Measurements from ENCODE around the gene ZBTB16.

ZBTB16 gene

DNA sequence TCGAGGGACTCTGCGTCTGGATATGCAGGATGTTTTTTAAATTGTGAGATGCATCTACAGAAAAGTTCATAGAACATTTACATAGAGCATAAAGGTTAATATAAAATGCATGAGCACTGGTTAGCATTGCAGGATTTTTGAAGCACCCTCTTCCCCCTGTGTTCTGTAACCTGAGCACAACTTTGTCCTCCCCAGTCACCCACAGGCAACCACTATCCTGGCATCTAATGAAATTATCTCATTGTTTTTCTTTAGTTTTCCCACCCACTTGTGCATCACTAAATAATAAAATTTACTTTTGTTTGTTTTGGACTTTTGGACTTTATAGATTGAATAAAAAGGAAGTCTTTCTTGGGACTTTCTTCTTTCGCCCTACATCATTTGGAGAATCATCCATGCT is 226.7 kb downstream of the ZBTB16 start:
- H3K27ac ChIP-seq (ENCODE audit: extremely low read depth, low read depth, low read length) = no peak overlapping the region
- POLR2A ChIA-PET = interaction anchor here (0.6 kb wide), 1 partner anchor 402 kb away, joined by 3 read pairs; no protein-coding TSS in a partner anchor
- CTCF ChIA-PET = no interaction called here
- no peaks in the 10 kb centered on the region for H3K9me3 ChIP-seq (ENCODE audit: control insufficient read depth, insufficient read depth, low read depth, low read length)
- TF ChIP-seq ZFP69B (tag by site-specific recombination; IDR thresholded peaks at IDR 0.05) (no peak), ZNF548 (tag by site-specific recombination; IDR thresholded peaks at IDR 0.05) (no peak), ZNF341 (tag by site-specific recombination; IDR thresholded peaks at IDR 0.05; ENCODE audit: low read depth) (no peak), ZNF473 (tag by site-specific recombination; IDR thresholded peaks at IDR 0.05) (no peak), ZNF658 (tag by site-specific recombination; IDR thresholded peaks at IDR 0.05) (no peak), ZNF2 (tag by site-specific recombination; IDR thresholded peaks at IDR 0.05) (no peak), ZNF530 (tag by site-specific recombination; IDR thresholded peaks at IDR 0.05; ENCODE audit: low read depth) (no peak), ZBTB1 (tag by site-specific recombination; IDR thresholded peaks at IDR 0.05) (no peak), ZNF335 (tag by site-specific recombination; conservative IDR thresholded peaks at IDR 0.05) (no peak), ZNF214 (tag by site-specific recombination; IDR thresholded peaks at IDR 0.05; ENCODE audit: borderline replicate concordance) (no peak), SP2 (tag by site-specific recombination; IDR thresholded peaks at IDR 0.05) (no peak), ZSCAN18 (tag by site-specific recombination; IDR thresholded peaks at IDR 0.05) (no peak)
- H3K36me3 ChIP-seq (ENCODE audit: control insufficient read depth in 2 of 2, insufficient read depth in 1 of 2, low read length in 2 of 2) = no peaks in the 10 kb centered on the region
- H3K4me1 ChIP-seq (ENCODE audit: control insufficient read depth, insufficient read depth, low read length) = no peaks in the 10 kb centered on the region
- H3K4me3 ChIP-seq (ENCODE audit: low read depth, low read length) = no peak overlapping the region

GRCh38 chr11:114287154-114287553 is 227.6 kb downstream of the ZBTB16 start:
- POLR2A ChIA-PET = no interaction called here

GRCh38 chr11:114288136-114288535 is 228.6 kb downstream of the ZBTB16 start:
- no peaks in the 10 kb centered on the region for H3K4me1 ChIP-seq (ENCODE audit: control insufficient read depth, insufficient read depth, low read length)
- no peak overlapping the region for H3K27ac ChIP-seq (ENCODE audit: extremely low read depth, low read depth, low read length)
- ChIA-PET POLR2A (no interaction called here), CTCF (interaction anchor here (0.6 to 1.8 kb wide), 6 partner anchors 10 to 397 kb away, joined by 3 to 9 read pairs (median 3); no protein-coding TSS in a partner anchor)
- no peak overlapping the region for H3K4me3 ChIP-seq (ENCODE audit: low read depth, low read length)
- no peaks in the 10 kb centered on the region for H3K9me3 ChIP-seq (ENCODE audit: control insufficient read depth, insufficient read depth, low read depth, low read length)
- no peaks in the 10 kb centered on the region for H3K36me3 ChIP-seq (ENCODE audit: control insufficient read depth in 2 of 2, insufficient read depth in 1 of 2, low read length in 2 of 2)
- TF ChIP-seq ZNF596 (tag by site-specific recombination; IDR thresholded peaks at IDR 0.05) (no peak), ZNF121 (tag by site-specific recombination; IDR thresholded peaks at IDR 0.05) (no peak), ZNF394 (tag by site-specific recombination; IDR thresholded peaks at IDR 0.05; ENCODE audit: borderline replicate concordance) (no peak), ZNF830 (tag by site-specific recombination; IDR thresholded peaks at IDR 0.05; ENCODE audit: low read depth) (no peak), ZNF645 (tag by site-specific recombination; IDR thresholded peaks at IDR 0.05) (no peak), ZNF391 (tag by site-specific recombination; IDR thresholded peaks at IDR 0.05; ENCODE audit: borderline replicate concordance, low read depth) (no peak), HOXA7 (CRISPR knock-in tag; IDR thresholded peaks at IDR 0.05; ENCODE audit: borderline replicate concordance) (no peak), ELK4 (IDR thresholded peaks at IDR 0.05; ENCODE audit: borderline replicate concordance, low read depth, low read length) (no peak), ZBTB26 (tag by site-specific recombination; optimal IDR thresholded peaks at IDR 0.05) (no peak), ZNF292 (tag by site-specific recombination; IDR thresholded peaks at IDR 0.05; ENCODE audit: borderline replicate concordance, low read depth) (no peak), ZNF600 (tag by site-specific recombination; IDR thresholded peaks at IDR 0.05) (no peak), ZBTB21 (tag by site-specific recombination; IDR thresholded peaks at IDR 0.05) (no peak), ZNF404 (tag by site-specific recombination; IDR thresholded peaks at IDR 0.05) (no peak), TRIM28 (IDR thresholded peaks at IDR 0.05; ENCODE audit: borderline replicate concordance, low read length) (no peak), ZNF621 (tag by site-specific recombination; IDR thresholded peaks at IDR 0.05) (no peak), ZNF366 (tag by site-specific recombination; conservative IDR thresholded peaks at IDR 0.05) (no peak), ZNF629 (tag by site-specific recombination; IDR thresholded peaks at IDR 0.05) (no peak)

More at GRCh38 chr11:114287154-114287553, 227.6 kb downstream of the ZBTB16 start:
- Histone ChIP-seq H3K4me1 (ENCODE audit: control insufficient read depth, insufficient read depth, low read length) (no peaks in the 10 kb centered on the region), H3K27ac (ENCODE audit: extremely low read depth, low read depth, low read length) (no peak overlapping the region), H3K4me3 (ENCODE audit: low read depth, low read length) (no peak overlapping the region), H3K9me3 (ENCODE audit: control insufficient read depth, insufficient read depth, low read depth, low read length) (no peaks in the 10 kb centered on the region), H3K36me3 (ENCODE audit: control insufficient read depth in 2 of 2, insufficient read depth in 1 of 2, low read length in 2 of 2) (no peaks in the 10 kb centered on the region)
- CTCF ChIA-PET = interaction anchor here (0.6 to 1.8 kb wide), 5 partner anchors 9 to 299 kb away, joined by 3 to 9 read pairs (median 3); no protein-coding TSS in a partner anchor
- TF ChIP-seq ZFP3 (tag by site-specific recombination; IDR thresholded peaks at IDR 0.05; ENCODE audit: low read depth) = peak; percentile 46; the same call in 1 of the 2 replicates
- TF ChIP-seq HOXA7 (CRISPR knock-in tag; IDR thresholded peaks at IDR 0.05; ENCODE audit: borderline replicate concordance) = no peak

Data from HEK293 (cell line).